A673 (cell line): Measurements from ENCODE around the gene YIPF7.

Experiments used
- EZH2 ChIP-seq: fragments of 200-600 bp; sonication (generic); IDR thresholded peaks from 2 replicates; pipeline ENCODE4 v1.6.1; 2017; ENCODE audit warnings: borderline replicate concordance, low read depth, mild to moderate bottlenecking, mixed read lengths, antibody characterized with exemption, low read length; ENCODE audit not compliant: poor library complexity, severe bottlenecking
- TF ChIP-seq, protein P1 (sequence below): fragments of 300-800, 200-600 bp; sonication (generic); conservative IDR thresholded peaks from 2 replicates; pipeline ENCODE4 v1.5.1; 2017; ENCODE audit warnings: low read depth, mild to moderate bottlenecking, antibody characterized with exemption, low read length, moderate library complexity, mixed read lengths

DNA sequence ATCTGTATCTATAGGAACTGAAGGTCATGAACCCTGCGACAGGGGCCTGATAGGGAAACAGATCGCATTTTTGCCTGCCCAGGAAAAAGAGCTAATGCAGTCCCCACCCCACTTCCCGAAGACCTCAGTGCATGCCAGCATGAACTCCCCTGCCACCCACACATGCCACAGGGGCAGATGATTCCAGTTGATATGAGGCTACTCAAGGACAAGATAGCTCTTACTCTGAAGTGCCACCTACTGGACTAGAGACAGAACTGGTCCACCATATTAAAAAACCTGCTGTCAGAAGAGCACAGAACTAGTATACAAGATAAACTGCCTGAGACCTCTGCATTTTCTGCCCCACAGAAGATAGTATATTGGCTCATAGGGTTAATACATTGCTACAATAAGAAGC, 68.0 kb downstream of the YIPF7 start:
- TF ChIP-seq, protein P1, sequence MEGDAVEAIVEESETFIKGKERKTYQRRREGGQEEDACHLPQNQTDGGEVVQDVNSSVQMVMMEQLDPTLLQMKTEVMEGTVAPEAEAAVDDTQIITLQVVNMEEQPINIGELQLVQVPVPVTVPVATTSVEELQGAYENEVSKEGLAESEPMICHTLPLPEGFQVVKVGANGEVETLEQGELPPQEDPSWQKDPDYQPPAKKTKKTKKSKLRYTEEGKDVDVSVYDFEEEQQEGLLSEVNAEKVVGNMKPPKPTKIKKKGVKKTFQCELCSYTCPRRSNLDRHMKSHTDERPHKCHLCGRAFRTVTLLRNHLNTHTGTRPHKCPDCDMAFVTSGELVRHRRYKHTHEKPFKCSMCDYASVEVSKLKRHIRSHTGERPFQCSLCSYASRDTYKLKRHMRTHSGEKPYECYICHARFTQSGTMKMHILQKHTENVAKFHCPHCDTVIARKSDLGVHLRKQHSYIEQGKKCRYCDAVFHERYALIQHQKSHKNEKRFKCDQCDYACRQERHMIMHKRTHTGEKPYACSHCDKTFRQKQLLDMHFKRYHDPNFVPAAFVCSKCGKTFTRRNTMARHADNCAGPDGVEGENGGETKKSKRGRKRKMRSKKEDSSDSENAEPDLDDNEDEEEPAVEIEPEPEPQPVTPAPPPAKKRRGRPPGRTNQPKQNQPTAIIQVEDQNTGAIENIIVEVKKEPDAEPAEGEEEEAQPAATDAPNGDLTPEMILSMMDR: no peak; the same call in 1 of the 2 replicates
- no peak for TF ChIP-seq EZH2
